Endothelial cell (in vitro differentiated cells): ENCODE data around the gene C1RL. TPM values are rescaled to one million over a fixed set of nuclear protein-coding genes. Genes with fewer than 3 reads are reported as not detected.

Experiments
- DNase-seq: peaks from one replicate; pipeline ENCODE4 v3.0.0; 2021; ENCODE audit warnings: low spot score
- H3K27ac Mint-ChIP-seq: one replicate; pipeline ENCODE4 v1.8.0; 2021; ENCODE audit warnings: mixed read lengths, inconsistent platforms; ENCODE audit not compliant: unreplicated experiment
- H3K27me3 Mint-ChIP-seq: one replicate; pipeline ENCODE4 v1.8.0; 2021; ENCODE audit warnings: mild to moderate bottlenecking, moderate library complexity, mixed read lengths, inconsistent platforms; ENCODE audit not compliant: unreplicated experiment
- H3K36me3 Mint-ChIP-seq: one replicate; pipeline ENCODE4 v1.8.0; 2021; ENCODE audit warnings: mild to moderate bottlenecking, low read depth, mixed read lengths, inconsistent platforms; ENCODE audit not compliant: unreplicated experiment
- H3K4me1 Mint-ChIP-seq: one replicate; pipeline ENCODE4 v1.8.0; 2021; ENCODE audit warnings: mild to moderate bottlenecking, mixed read lengths, inconsistent platforms; ENCODE audit not compliant: unreplicated experiment
- H3K4me3 Mint-ChIP-seq: one replicate; pipeline ENCODE4 v1.8.0; 2021; ENCODE audit warnings: mild to moderate bottlenecking, mixed read lengths, inconsistent platforms; ENCODE audit not compliant: unreplicated experiment
- H3K9me3 Mint-ChIP-seq: one replicate; pipeline ENCODE4 v1.8.0; 2021; ENCODE audit warnings: mixed read lengths, inconsistent platforms; ENCODE audit not compliant: unreplicated experiment
- CTCF ChIP-seq: fragments of 200-600 bp; sonication (generic); IDR thresholded peaks from one replicate; pipeline ENCODE4 v1.5.0; 2021; ENCODE audit warnings: antibody characterized with exemption; ENCODE audit not compliant: unreplicated experiment
- total RNA-seq: library from RNA; stranded (reverse); fragmentation: NEBNext Ultra II Directional; extraction: Animal tissue kit (Norgen Biotek cat#: 25700); gene quantifications from one replicate; pipeline ENCODE4 v1.2.1, GENCODE V29; 2021; ENCODE audit not compliant: unreplicated experiment

The C1RL gene
- total RNA-seq, 1 donor from 2014 or later = 62.3 TPM

- no peak overlapping the region for H3K27ac Mint-ChIP-seq
- peaks cover 4% of the 10 kb centered on the region for H3K27me3 Mint-ChIP-seq
- H3K4me1 Mint-ChIP-seq = peaks cover 9% of the 10 kb centered on the region
- H3K36me3 Mint-ChIP-seq = no peaks in the 10 kb centered on the region
- no peak for DNase-seq
- H3K9me3 Mint-ChIP-seq = no peaks in the 10 kb centered on the region
- H3K4me3 Mint-ChIP-seq = no peak overlapping the region
- TF ChIP-seq CTCF = no peak
These were observed 40.6 kb downstream of the C1RL start for GRCh38 chr12:7068240-7068993.

DNA sequence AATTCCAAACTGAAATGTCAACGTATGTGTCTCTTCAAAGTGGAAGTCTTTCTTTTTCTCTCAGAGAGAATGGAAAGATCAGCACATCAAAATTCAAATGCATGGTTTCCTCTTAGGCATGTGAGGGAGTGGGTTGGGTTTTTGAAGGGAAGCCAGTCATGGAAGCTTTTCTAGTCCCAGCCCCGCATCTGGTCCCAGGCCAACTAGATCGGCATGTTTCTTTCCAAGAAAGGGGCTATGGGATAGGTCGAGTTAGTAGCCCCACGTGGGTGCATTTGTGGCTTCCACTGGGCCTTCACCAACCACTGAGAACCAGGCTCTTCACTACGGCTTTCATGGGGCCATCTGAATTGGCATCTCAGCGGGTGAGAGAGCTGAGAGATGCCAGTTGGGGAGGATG lies 41.9 kb downstream of the C1RL start:
- H3K4me3 Mint-ChIP-seq = no peak overlapping the region
- DNase-seq = no peak
- H3K4me1 Mint-ChIP-seq = no peaks in the 10 kb centered on the region
- H3K36me3 Mint-ChIP-seq = no peaks in the 10 kb centered on the region
- H3K9me3 Mint-ChIP-seq = no peaks in the 10 kb centered on the region
- no peak overlapping the region for H3K27ac Mint-ChIP-seq
- no peak for TF ChIP-seq CTCF
- H3K27me3 Mint-ChIP-seq = peaks cover 3% of the 10 kb centered on the region

DNA sequence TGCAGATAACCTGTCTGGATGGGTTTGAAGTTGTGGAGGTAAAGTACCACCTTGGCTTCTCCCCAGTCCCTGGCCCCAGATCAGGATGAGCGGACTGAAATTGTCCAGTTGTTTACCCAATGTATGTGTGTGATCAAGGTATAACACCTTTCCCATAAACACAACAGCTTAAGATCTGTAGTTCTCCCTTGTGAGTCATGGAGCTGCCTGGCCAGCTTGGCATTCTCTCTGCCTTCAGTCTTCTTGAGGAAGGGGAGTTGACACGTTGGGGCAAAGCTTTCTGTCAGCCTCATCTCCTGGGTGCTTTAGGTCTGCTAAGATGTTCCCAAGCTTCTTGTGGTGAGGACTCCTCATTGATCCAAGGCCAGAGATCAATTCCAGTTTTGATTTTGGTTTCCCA lies 42.4 kb downstream of the C1RL start:
- Mint-ChIP-seq H3K36me3 (no peaks in the 10 kb centered on the region), H3K27ac (no peak overlapping the region), H3K27me3 (peaks cover 3% of the 10 kb centered on the region), H3K9me3 (no peaks in the 10 kb centered on the region), H3K4me3 (no peak overlapping the region), H3K4me1 (no peaks in the 10 kb centered on the region)
- no peak for DNase-seq
- TF ChIP-seq CTCF = no peak

DNA sequence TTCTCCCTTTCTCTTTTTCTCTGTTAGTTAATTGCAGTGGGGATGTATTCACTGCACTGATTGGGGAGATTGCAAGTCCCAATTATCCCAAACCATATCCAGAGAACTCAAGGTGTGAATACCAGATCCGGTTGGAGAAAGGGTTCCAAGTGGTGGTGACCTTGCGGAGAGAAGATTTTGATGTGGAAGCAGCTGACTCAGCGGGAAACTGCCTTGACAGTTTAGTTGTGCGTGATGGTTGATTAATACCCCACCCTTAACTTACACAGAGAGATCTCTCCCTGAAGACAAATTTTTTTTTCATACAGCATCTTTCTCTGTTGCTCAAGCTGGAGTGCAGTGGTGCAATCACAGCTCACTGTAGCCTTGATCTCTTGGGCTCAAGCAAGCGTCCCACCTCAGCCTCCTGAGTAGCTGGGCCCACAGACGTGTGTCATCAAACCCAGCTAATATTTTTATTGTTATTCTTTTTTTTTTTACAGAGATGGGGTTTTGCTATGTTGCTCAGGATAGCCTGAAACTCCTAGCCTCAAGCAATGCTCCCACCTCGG lies 43.9 kb downstream of the C1RL start:
- no peak for TF ChIP-seq CTCF
- peaks cover 3% of the 10 kb centered on the region for H3K27me3 Mint-ChIP-seq
- no peak overlapping the region for H3K27ac Mint-ChIP-seq
- DNase-seq = no peak
- H3K9me3 Mint-ChIP-seq = no peaks in the 10 kb centered on the region
- peaks cover 12% of the 10 kb centered on the region for H3K4me1 Mint-ChIP-seq
- no peaks in the 10 kb centered on the region for H3K36me3 Mint-ChIP-seq
- no peak overlapping the region for H3K4me3 Mint-ChIP-seq

DNA sequence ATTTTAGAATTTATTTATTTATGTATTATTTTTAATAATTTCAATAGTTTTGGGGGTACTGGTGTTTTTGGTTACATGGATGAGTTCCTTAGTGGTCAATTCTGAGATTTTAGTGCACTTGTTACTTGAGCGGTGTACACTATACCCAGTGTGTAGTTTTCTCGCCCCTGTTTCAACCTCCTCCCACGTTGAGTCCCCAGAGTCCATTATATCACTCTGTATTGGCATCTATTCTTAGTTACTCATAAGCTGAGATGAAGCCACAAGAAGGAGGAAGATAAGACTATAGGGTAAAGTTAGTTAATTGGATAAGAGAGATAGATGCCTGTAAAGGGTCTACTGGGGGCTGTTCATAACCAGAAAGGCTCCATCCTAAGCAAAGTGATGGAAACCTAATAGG lies 44.5 kb downstream of the C1RL start:
- no peak for DNase-seq
- no peak overlapping the region for H3K4me3 Mint-ChIP-seq
- peaks cover 3% of the 10 kb centered on the region for H3K27me3 Mint-ChIP-seq
- peaks cover 12% of the 10 kb centered on the region for H3K4me1 Mint-ChIP-seq
- H3K9me3 Mint-ChIP-seq = no peaks in the 10 kb centered on the region
- no peaks in the 10 kb centered on the region for H3K36me3 Mint-ChIP-seq
- no peak for TF ChIP-seq CTCF
- no peak overlapping the region for H3K27ac Mint-ChIP-seq
